Adrenal gland (tissue), 5 donors: ENCODE results near the gene TRAK1.

Experiments
- POLR2A ChIP-seq, 2 donors: fragments of 450-650 bp; IDR thresholded peaks; one replicate each; pipeline ENCODE4 v1.6.1; 2017; ENCODE audit warnings: antibody characterized with exemption in 2 of 2, mild to moderate bottlenecking in 2 of 2, moderate library complexity in 1 of 2
- TF ChIP-seq, protein P1 (sequence below), 6 experiments: fragments of 450-650 bp in 4 of 6; fragments of 200-600 bp in 2 of 6; sonication (generic) in 1 of 6; IDR thresholded peaks; 1 replicate in 5 of 6; 2 replicates in 1 of 6; pipeline versions ENCODE4 v1.5.1 to v1.8.0; 2016 to 2021; ENCODE audit warnings: antibody characterized with exemption in 6 of 6, mild to moderate bottlenecking in 2 of 6, moderate library complexity in 1 of 6
- donor health status: DM: no; HTN: no; CAD: no.

DNA sequence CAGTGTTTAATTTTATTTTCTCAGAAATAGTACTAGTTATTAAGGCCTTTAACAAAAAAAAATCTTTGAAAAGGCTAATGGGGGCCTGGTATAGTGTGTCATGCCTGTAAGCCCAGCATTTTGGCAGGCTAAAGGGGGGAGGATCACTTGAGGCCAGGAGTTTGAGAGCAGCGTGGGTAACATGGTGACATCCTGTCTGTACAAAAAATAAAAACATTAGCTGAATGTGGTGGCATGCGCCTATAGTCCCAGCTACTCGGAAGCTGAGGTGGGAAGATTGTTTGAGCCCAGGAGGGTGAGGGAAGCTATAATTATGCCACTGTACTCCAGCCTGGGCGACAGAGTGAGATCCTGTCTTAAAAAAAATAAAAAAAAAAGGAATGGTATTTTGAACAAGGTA lies 61.9 kb downstream of the TRAK1 start:
- TF ChIP-seq, protein P1, sequence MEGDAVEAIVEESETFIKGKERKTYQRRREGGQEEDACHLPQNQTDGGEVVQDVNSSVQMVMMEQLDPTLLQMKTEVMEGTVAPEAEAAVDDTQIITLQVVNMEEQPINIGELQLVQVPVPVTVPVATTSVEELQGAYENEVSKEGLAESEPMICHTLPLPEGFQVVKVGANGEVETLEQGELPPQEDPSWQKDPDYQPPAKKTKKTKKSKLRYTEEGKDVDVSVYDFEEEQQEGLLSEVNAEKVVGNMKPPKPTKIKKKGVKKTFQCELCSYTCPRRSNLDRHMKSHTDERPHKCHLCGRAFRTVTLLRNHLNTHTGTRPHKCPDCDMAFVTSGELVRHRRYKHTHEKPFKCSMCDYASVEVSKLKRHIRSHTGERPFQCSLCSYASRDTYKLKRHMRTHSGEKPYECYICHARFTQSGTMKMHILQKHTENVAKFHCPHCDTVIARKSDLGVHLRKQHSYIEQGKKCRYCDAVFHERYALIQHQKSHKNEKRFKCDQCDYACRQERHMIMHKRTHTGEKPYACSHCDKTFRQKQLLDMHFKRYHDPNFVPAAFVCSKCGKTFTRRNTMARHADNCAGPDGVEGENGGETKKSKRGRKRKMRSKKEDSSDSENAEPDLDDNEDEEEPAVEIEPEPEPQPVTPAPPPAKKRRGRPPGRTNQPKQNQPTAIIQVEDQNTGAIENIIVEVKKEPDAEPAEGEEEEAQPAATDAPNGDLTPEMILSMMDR (IDR thresholded peaks at IDR 0.05), result no peak
- TF ChIP-seq POLR2A (IDR thresholded peaks at IDR 0.05), result no peak
